ENCODE data around the gene MMP14.

Gene MMP14

DNA sequence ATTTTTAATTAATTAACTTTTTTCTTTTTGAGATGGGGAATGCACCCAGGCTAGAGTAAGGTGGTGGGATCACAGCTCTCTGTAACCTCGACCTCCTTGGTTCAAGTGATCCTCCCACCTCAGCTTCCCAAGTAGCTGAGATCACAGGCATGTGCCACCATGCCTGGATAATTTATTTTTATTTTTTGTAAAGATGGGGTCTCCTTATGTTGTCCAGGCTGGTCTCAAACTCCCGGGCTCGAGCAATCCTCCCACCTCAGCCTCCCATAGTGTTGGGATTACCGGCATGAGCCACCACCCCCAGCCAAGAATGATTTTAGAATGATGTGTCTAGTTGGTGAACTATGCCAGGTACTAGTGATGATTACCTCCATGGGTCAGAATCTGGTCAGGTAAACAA, 28.6 kb downstream of the MMP14 start:
- DNase-seq, result no peak

GRCh38 chr14:22865424-22866405, 29.3 kb downstream of the MMP14 start:
- peak; percentile 26 for DNase-seq

- no peak for DNase-seq
These were observed 30.5 kb downstream of the MMP14 start for GRCh38 chr14:22866874-22867273.

DNA sequence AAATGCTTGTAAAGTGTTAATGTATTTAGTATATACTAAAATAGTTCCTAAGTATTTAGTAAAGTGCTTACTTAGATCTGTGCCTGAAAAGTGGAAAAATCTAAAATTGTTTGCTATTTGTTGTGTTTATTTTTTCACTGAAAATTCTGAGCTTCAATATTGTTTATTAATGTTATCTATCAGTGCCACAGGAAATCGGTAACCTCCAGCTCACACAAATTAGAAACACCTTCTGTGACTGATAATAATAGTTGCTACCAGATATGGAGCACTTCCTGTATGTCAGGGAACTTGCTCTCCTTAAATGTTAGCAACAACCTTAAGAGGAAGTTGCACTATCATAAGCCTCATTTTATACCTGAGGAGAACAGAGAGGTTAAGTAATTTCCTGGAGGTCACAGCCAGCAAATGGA, 34.4 kb downstream of the MMP14 start:
- no peak for DNase-seq

DNA sequence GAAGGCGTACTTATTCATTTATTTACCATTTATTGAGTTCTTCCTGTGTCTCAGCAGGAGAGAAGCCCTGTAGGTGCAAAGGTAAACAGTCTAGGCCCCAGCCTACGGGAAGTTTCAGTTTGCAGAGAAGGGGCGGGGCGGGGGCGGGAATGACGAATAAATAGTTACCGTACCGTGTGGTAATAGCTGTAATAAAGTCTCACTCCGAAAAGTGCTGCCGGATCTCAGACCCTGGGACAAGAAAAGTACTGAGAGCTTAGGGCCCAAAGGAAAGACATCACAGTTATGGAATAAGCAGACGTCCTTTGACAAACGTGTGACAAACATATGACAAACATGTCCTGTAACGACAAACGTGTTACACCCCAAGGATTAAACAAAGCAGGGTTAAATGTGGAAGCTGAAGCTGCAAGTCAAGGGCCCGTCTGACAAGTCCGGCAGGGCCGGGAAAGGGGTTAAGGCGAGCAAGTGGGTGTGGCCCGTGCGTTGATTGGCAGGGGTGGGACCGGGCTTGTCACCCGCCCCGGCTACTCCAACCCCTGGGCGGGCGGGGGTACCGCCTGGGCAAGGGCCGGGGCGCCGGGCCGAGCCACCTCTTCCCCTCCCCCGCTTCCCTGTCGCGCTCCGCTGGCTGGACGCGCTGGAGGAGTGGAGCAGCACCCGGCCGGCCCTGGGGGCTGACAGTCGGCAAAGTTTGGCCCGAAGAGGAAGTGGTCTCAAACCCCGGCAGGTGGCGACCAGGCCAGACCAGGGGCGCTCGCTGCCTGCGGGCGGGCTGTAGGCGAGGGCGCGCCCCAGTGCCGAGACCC, 35.0 kb downstream of the MMP14 start, which contains the start of gene LRP10:
LRP10 (plus strand) TSS at position 517 of the 809 bp plus-strand sequence. CDS start 564 bp downstream, outside the sequence.
- DNase-seq, result peak; percentile 85

DNA sequence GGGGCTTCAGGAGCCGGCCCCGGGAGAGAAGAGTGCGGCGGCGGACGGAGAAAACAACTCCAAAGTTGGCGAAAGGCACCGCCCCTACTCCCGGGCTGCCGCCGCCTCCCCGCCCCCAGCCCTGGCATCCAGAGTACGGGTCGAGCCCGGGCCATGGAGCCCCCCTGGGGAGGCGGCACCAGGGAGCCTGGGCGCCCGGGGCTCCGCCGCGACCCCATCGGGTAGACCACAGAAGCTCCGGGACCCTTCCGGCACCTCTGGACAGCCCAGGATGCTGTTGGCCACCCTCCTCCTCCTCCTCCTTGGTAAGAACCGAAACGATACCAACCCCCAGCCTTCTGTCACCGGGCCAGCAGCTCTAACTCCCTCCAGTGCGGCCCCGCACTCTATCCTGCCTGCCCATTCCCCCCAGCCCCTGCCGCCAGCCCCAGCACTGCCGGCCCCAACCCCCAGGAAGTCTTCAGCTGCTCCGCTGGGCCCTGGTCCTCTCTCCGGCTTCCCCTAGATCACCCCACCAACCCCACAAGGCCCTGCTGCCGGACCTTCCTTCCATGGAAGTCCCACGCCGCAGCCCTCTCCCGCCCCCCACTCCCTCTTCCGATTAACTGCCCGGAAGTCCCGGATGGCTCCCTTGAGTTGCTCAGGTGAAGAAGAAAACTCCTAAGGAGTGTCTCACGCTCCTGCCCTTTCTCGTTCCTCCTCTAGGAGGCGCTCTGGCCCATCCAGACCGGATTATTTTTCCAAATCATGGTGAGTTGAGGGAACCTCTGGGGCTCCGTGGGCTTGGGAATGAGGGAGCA, 35.8 kb downstream of the MMP14 start:
- DNase-seq, result peak; percentile 81

DNA sequence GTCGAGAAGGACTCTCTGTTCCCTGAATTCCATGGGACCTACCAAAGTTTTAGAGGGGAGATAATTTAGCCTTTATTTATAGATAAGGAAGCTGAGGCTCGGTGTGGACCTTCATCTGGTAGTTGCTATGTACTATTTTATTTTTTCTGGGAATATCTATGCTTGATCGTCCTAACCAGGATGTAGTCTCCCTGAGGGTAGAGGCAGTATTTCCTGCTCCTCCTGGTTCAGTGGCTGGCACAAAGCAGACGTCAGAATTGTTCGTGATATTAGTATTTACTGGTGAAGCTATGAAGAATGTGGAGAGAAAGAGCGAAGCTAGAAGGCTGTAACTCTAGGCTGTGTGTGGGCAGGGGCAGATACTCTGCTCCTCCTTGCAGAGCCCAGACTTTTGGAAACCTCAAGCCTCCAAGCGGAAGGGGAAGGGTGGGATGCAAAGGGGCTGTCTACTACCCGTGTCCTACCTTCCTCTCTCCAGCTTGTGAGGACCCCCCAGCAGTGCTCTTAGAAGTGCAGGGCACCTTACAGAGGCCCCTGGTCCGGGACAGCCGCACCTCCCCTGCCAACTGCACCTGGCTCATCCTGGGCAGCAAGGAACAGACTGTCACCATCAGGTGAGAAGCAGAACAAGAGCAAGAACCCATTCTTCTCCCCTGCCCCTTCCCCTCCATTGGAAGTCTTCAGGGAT, 36.6 kb downstream of the MMP14 start:
- no peak for DNase-seq

DNA sequence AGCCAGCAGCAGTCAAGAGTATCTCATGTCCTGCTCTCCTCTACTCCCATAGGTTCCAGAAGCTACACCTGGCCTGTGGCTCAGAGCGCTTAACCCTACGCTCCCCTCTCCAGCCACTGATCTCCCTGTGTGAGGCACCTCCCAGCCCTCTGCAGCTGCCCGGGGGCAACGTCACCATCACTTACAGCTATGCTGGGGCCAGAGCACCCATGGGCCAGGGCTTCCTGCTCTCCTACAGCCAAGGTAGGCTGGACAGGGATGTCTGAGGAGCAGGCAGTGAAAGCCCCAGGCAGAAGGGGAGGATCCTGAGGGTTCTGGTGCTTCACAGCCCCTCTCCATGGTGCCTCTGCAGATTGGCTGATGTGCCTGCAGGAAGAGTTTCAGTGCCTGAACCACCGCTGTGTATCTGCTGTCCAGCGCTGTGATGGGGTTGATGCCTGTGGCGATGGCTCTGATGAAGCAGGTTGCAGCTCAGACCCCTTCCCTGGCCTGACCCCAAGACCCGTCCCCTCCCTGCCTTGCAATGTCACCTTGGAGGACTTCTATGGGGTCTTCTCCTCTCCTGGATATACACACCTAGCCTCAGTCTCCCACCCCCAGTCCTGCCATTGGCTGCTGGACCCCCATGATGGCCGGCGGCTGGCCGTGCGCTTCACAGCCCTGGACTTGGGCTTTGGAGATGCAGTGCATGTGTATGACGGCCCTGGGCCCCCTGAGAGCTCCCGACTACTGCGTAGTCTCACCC, 38.8 kb downstream of the MMP14 start:
- DNase-seq, result no peak

GRCh38 chr14:22875748-22876319, 39.4 kb downstream of the MMP14 start:
- DNase-seq, result no peak

- DNase-seq, result no peak
These were observed 40.7 kb downstream of the MMP14 start for GRCh38 chr14:22877000-22877501.

DNA sequence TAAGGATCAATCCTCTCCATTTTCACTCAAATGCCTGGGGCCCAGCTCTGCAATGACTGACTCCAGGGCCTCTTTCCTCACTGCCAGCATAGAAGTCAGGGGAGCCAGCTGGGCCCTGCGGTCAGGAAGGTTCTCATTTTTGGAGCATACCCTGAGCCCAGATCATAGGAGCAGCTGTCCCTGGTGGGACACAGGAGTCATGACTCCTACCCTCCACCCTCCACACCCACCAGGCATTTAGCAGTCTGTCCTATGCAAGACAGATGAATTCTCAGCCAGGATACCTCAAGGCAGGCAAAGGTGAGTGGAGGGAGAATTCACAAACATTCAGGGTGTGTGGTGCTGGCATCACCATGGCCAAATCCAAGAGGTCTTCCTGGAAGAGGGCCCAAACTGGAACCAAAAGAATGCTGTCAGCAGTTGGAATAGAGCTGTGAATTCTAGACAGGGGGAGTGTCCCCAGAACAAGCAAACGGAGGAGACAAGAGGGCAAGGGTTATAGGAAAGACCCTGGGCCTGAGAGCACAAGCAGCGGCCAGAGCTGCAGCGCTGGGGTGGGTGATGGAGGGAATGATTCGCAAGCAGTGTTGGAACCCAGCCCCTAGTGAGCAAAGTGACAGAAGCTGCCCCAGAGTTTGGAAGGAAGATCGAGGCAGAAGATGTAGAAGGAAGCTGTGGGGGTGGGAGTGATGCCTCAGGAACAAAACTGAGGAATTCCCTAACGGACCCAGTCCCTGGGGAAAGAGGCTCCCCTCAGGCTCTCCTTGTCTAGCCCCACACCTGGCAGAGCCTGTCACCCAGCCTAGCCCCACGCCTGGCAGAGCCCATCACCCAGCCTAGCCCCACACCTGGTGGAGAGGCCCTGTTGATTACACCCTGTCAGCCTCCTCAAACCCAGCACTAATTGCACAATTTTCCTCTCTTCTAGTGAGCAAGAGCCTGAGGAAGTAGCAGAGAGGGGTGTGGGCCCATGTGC, 42.2 kb downstream of the MMP14 start:
- DNase-seq, result no peak

- no peak for DNase-seq
These were observed 45.7 kb downstream of the MMP14 start for GRCh38 chr14:22882064-22882463.

- DNase-seq, result peak; percentile 72
These were observed 46.3 kb downstream of the MMP14 start for GRCh38 chr14:22882529-22883172.

DNA sequence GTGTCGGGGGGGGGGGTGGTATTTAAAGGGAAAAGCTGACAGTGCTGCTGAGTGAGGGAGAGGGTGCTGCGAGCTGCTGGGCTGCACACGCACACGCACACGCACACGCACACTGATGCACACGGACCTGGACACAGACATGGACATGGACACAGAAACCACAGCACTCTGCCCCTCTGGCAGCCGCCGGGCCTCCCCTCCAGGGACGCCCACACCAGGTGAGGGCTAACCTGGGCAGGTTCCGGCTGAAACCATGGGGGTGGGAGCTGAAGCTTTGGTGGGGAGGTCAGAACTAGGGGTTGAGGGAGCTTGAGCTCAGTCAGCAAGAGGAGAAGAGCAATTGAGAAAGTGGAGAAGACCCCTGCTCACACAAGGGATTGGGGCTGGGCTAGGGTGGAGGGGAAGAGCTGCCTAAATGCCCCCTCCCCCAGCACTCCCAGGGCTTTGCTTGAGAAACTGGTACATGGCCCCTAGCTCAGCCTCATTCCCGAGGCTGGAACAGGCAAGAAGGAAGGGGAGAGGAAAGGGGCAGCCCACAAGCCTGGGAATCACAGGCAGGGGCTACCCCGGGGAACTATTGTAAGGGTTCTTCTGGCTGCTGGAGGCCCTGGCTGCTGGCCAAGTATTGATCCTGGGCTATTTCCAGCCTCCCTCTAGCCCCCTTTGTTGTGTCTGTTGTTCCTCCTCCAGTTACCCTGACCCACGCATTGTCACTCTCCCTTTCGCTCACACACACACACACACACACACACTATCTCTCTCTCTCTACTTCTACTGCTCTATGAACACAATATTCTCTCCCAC, 47.0 kb downstream of the MMP14 start, which contains the start of gene REM2:
REM2 (plus strand) TSS at position 50 of the 804 bp plus-strand sequence; CDS start at position 116, 66 bp downstream.
- peak; percentile 49 for DNase-seq

GRCh38 chr14:22884076-22884737, 47.8 kb downstream of the MMP14 start:
- peak; percentile 10 for DNase-seq

DNA sequence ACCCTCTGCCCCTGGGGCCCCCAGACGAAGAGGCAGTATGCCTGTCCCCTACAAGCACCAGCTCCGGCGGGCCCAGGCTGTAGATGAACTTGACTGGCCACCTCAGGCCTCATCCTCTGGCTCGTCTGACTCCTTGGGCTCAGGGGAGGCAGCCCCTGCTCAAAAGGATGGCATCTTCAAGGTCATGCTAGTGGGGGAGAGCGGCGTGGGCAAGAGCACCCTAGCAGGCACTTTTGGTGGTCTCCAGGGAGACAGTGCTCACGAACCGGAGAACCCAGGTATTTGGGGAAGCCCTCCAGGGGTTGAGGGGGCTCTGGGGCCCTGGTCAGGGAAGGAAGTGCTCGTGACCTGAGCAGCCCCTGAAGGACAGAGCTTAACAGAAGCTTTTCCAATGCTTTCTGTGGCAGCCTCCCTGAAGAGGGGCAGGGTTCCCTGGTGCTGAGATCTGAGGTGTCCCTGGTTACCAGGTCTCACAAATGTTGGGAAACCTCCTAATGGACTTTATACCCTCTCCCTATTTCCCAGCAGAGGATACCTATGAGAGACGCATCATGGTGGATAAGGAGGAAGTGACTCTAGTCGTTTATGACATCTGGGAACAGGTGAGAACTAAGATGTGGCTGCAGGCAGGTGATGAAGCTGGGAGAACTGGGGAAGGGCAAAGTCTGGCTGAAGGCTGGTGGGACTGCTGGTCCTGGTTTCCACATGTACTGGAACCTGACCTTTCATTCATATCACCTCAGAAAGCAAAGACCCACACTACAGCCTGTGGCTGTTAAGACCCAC, 48.5 kb downstream of the MMP14 start:
- no peak for DNase-seq

GRCh38 chr14:22885975-22886374, 49.6 kb downstream of the MMP14 start:
- DNase-seq, result no peak
